GM19463 (cell line): ENCODE results near the gene LRRC23.

Source experiments
- ATAC-seq: cut with Tn5 transposase; IDR thresholded peaks from one replicate; pipeline ENCODE4 v1.9.1; 2021; ENCODE audit warnings: mild to moderate bottlenecking, moderate library complexity; ENCODE audit not compliant: unreplicated experiment

Gene LRRC23

GRCh38 chr12:6923851-6924250, 19.2 kb downstream of the LRRC23 start:
- ATAC-seq = no peak

GRCh38 chr12:6925239-6925539, 20.6 kb downstream of the LRRC23 start:
- no peak for ATAC-seq

GRCh38 chr12:6925540-6926279, 21.1 kb downstream of the LRRC23 start:
- no peak for ATAC-seq

- ATAC-seq = no peak
Measured at GRCh38 chr12:6927379-6928021, 22.9 kb downstream of the LRRC23 start, which contains the start of gene ATN1. ATN1 (plus strand) TSS chr12:6927959; CDS start chr12:6934002, 6,043 bp downstream.

- ATAC-seq = no peak
Measured at GRCh38 chr12:6928022-6928702, 23.5 kb downstream of the LRRC23 start.

- no peak for ATAC-seq
Measured at GRCh38 chr12:6928703-6929407, 24.2 kb downstream of the LRRC23 start.

DNA sequence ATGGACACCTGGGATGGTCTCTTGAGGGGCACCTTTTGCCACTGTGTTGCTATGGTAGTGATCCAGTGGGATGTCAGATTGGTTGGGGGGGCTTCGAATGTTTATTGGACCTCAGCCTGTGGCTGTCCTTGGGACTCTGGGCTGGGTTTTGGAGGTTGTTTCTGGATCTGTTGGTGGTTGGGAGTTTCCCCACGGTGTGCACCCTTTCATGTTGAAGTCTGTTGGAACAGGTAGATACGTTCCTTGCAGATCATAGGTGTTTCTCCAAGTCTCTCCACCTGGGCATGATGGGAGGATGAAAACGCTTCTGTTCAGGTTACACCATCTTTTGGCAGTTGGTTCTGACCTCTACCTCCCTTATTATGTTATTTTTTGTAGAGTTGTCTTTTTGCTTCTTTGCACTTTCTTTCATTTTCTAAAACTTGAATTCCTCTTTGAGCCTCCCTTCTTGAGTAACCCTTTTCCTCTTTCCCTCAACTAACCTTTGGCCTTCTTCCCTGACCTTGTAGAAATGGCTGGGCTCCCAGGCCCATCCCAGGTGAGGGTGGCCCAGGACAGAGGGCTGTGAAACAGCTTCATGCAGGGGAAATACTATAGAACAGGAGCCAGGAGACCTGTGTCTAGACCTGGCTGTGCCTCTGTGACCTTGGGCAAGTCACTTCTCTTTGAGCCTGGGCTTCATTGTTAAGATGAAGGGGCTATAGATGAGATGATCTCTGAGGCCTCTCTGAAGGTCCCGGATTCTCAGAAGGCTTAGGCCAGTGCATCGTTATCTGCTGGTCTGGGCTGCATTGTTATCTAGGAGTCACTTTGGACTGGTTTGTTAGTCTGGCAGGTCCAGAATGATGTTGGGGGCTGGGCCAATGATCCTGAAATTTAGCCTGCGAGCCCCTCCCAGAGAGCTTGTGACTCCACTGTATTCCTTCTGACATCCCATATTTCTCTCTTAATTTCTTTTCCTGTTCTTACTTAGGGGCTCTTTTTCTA, 25.1 kb downstream of the LRRC23 start:
- ATAC-seq = no peak

DNA sequence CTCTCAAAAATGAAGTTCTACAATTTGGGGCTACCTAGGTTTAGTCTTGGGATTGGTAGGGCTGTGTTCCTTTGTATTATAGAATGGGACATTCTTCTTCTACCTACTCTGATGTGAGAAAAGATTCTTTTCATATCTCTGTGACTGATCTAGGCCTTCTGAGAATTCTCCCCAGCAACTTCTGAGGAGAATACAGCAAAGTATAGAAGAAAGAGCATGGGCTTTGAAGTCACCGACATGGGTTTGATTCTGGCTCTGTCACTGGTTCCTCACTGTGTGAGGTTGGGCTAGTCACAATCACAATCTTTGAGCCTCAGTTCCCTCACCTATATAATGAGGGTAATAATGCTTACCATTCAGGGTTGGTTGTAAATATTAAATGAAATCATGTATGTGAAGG, 28.1 kb downstream of the LRRC23 start:
- no peak for ATAC-seq

- ATAC-seq = no peak
Measured at GRCh38 chr12:6934110-6934509, 29.5 kb downstream of the LRRC23 start.

- no peak for ATAC-seq
Measured at GRCh38 chr12:6935371-6936193, 31.0 kb downstream of the LRRC23 start.

GRCh38 chr12:6936194-6936635, 31.6 kb downstream of the LRRC23 start:
- no peak for ATAC-seq

GRCh38 chr12:6936636-6937480, 32.2 kb downstream of the LRRC23 start:
- no peak for ATAC-seq

GRCh38 chr12:6937481-6938352, 33.1 kb downstream of the LRRC23 start:
- peak; percentile 92 for ATAC-seq

DNA sequence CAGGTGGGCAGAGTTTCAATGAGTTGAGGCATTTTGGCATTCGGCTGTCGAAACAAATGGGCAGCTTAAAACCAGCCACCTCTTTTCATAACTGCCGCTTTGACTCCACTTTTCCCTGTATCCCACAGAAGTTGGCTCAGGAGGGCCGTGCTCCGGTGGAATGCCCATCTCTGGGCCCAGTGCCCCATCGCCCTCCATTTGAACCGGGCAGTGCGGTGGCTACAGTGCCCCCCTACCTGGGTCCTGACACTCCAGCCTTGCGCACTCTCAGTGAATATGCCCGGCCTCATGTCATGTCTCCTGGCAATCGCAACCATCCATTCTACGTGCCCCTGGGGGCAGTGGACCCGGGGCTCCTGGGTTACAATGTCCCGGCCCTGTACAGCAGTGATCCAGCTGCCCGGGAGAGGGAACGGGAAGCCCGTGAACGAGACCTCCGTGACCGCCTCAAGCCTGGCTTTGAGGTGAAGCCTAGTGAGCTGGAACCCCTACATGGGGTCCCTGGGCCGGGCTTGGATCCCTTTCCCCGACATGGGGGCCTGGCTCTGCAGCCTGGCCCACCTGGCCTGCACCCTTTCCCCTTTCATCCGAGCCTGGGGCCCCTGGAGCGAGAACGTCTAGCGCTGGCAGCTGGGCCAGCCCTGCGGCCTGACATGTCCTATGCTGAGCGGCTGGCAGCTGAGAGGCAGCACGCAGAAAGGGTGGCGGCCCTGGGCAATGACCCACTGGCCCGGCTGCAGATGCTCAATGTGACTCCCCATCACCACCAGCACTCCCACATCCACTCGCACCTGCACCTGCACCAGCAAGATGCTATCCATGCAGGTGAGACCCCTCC, 34.0 kb downstream of the LRRC23 start:
- no peak for ATAC-seq

- no peak for ATAC-seq
Measured at GRCh38 chr12:6939191-6939540, 34.5 kb downstream of the LRRC23 start.

DNA sequence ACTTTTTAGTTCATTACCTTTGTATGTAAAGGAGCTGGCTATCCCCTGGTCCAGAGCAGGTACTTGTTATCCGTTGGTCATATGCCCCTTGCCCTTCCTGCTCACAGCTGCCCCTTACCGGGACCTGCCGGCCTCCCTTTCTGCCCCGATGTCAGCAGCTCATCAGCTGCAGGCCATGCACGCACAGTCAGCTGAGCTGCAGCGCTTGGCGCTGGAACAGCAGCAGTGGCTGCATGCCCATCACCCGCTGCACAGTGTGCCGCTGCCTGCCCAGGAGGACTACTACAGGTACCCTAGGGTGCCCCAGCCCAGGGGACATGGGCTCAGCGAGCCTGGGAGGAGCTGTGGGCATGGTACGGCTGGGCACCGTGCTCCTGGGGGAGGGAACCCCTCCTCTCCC, 36.6 kb downstream of the LRRC23 start:
- ATAC-seq = no peak

DNA sequence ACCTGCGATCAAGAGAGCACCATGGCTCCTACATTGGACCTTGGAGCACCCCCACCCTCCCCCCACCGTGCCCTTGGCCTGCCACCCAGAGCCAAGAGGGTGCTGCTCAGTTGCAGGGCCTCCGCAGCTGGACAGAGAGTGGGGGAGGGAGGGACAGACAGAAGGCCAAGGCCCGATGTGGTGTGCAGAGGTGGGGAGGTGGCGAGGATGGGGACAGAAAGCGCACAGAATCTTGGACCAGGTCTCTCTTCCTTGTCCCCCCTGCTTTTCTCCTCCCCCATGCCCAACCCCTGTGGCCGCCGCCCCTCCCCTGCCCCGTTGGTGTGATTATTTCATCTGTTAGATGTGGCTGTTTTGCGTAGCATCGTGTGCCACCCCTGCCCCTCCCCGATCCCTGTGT, 37.2 kb downstream of the LRRC23 start:
- no peak for ATAC-seq
